Dermis blood vessel endothelial cell (primary cell): Measurements from ENCODE around the gene ZFP69B. TPM values are rescaled to one million over a fixed set of nuclear protein-coding genes. Genes with fewer than 3 reads are reported as not detected.
"Not testable (repeated sequence)": the region's sequence is repeated elsewhere in the genome, so short reads cannot be mapped to it uniquely, and the experiment has no call there.

ENCODE experiments used
- DNase-seq: peaks from one replicate; pipeline ENCODE4 v3.0.0; 2010
- total RNA-seq: library from RNA; depleted of rRNA; stranded (reverse); fragments of >200 nt; gene quantifications from 2 replicates; pipeline ENCODE4 v1.2.3, GENCODE V29; 2014

Gene ZFP69B
- total RNA-seq, 1 donor from 2014 or later: 1.2 TPM

- no peak for DNase-seq
Observed at GRCh38 chr1:40435876-40436275, 14.4 kb upstream of the ZFP69B start.

GRCh38 chr1:40438391-40439015 lies 11.8 kb upstream of the ZFP69B start:
- peak; percentile 60 for DNase-seq

- DNase-seq: no peak
Observed at GRCh38 chr1:40439247-40439646, 11.0 kb upstream of the ZFP69B start.

- DNase-seq: peak; percentile 78
Observed at GRCh38 chr1:40450495-40451237, 390 bp downstream of the ZFP69B start.

- DNase-seq: no peak
Observed at GRCh38 chr1:40451238-40451585, 936 bp downstream of the ZFP69B start.

GRCh38 chr1:40454873-40455272 lies 4.6 kb downstream of the ZFP69B start:
- no peak for DNase-seq

- peak; percentile 5 for DNase-seq
Observed at GRCh38 chr1:40462956-40463590, 12.8 kb downstream of the ZFP69B start.

GRCh38 chr1:40469327-40469726 lies 19.1 kb downstream of the ZFP69B start:
- no peak for DNase-seq

- DNase-seq: no peak
Observed at GRCh38 chr1:40475268-40475667, 25.0 kb downstream of the ZFP69B start.

GRCh38 chr1:40476924-40477677 lies 26.8 kb downstream of the ZFP69B start, which contains the start of gene ZFP69:
TSS of gene ZFP69 (plus strand) at chr1:40477290. CDS start at chr1:40479362, 2,072 bp downstream.
- DNase-seq: peak; percentile 60

- DNase-seq: peak; percentile 19
Observed at GRCh38 chr1:40477678-40478053, 27.4 kb downstream of the ZFP69B start.

GRCh38 chr1:40478276-40478675 lies 28.0 kb downstream of the ZFP69B start:
- DNase-seq: no peak

- DNase-seq: no peak
Observed at GRCh38 chr1:40479156-40479555, 28.9 kb downstream of the ZFP69B start.

- DNase-seq: no peak
Observed at GRCh38 chr1:40495315-40495903, 45.1 kb downstream of the ZFP69B start.

GRCh38 chr1:40502651-40503050 lies 52.4 kb downstream of the ZFP69B start:
- not testable (repeated sequence) for DNase-seq

GRCh38 chr1:40507973-40508372 lies 57.7 kb downstream of the ZFP69B start:
- no peak for DNase-seq

GRCh38 chr1:40508375-40509341 lies 58.4 kb downstream of the ZFP69B start, which contains the start of gene EXO5:
TSS of gene EXO5 (plus strand) at chr1:40508767. CDS start at chr1:40514545, 5,778 bp downstream.
- peak; percentile 84 for DNase-seq
